ENCODE results near the gene SUGCT.

DNA sequence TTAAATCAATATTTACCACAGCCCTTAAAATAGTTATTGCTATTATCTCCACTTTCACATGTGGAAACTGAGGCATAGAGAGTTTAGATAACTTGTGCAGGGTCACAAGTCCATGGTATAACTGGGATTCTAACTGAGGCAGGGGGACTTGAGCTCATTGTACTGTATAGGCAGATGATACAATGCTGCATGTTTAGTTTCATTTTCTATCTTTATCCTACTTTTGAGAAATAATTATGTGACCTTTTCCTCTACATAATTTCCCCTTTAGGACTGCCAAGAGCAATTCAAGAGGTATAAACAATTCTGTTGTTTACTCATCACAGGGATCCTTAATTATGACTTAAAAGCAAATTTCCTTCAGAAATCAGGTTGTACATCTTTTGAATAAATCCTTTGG lies 193.1 kb downstream of the SUGCT start:
- TF ChIP-seq, protein P1, sequence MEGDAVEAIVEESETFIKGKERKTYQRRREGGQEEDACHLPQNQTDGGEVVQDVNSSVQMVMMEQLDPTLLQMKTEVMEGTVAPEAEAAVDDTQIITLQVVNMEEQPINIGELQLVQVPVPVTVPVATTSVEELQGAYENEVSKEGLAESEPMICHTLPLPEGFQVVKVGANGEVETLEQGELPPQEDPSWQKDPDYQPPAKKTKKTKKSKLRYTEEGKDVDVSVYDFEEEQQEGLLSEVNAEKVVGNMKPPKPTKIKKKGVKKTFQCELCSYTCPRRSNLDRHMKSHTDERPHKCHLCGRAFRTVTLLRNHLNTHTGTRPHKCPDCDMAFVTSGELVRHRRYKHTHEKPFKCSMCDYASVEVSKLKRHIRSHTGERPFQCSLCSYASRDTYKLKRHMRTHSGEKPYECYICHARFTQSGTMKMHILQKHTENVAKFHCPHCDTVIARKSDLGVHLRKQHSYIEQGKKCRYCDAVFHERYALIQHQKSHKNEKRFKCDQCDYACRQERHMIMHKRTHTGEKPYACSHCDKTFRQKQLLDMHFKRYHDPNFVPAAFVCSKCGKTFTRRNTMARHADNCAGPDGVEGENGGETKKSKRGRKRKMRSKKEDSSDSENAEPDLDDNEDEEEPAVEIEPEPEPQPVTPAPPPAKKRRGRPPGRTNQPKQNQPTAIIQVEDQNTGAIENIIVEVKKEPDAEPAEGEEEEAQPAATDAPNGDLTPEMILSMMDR (IDR thresholded peaks at IDR 0.05; ENCODE audit: low read length) = no peak
- TF ChIP-seq EZH2 (optimal IDR thresholded peaks at IDR 0.05; ENCODE audit: low read depth, low read length) = no peak
- TF ChIP-seq EZH2phosphoT487 (IDR thresholded peaks at IDR 0.05; ENCODE audit: low read length) = no peak
